HG03175 (cell line): Measurements from ENCODE around the gene PRKCD.

Source experiments
- ATAC-seq: cut with Tn5 transposase; IDR thresholded peaks from one replicate; pipeline ENCODE4 v1.9.1; 2021; ENCODE audit warnings: mild to moderate bottlenecking, moderate library complexity; ENCODE audit not compliant: unreplicated experiment

PRKCD gene

DNA sequence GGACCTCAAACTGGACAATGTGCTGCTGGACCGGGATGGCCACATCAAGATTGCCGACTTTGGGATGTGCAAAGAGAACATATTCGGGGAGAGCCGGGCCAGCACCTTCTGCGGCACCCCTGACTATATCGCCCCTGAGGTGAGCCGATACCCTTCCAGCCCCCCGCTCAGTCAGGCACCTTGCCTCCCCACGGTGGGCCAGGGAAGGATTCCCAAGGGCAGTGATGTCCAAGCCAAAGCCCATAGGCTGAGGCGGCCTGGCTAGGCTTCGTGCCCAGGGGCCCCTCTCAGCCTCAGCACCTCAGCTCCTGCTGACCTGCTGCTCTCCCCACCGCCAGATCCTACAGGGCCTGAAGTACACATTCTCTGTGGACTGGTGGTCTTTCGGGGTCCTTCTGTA is 27.7 kb downstream of the PRKCD start:
- ATAC-seq: no peak

DNA sequence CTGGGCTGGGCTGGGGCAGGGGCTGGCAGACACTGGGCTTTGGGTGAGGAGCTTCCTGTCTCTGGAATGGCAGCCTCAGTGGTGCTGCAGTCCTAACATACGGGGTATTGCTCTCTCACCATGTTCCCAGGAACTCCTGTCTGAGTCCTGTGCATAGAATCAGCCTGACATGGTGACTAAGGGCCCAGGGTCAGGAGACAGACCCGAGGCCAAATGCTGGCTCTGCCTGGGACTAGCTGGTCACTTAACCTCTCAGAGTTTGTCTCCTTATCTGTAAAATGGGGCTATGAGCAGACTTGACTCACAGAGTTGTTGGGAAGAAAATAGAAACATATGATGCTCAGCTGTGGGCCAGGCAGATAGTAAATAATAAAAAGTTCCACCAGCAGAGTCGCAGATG is 28.3 kb downstream of the PRKCD start:
- ATAC-seq: no peak

DNA sequence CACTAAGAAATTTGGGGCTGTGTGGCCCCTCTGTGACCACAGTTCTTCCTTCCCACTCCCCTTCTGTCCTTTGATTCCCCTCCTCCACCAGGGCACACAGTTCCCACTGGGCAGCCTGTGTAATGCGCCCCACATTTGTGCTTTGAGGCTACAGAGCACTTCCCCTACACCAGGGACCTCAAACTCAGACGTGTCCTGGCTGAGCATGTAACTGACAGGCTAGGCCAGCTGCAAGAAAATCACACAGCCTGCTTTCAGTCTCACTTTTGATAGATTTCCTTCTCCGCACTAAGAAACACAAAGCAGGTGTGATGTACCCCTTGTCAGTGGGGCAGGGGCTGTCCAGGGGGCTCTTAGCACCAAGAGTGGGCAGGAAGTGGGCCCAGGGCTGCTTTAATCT is 29.6 kb downstream of the PRKCD start:
- ATAC-seq: no peak

DNA sequence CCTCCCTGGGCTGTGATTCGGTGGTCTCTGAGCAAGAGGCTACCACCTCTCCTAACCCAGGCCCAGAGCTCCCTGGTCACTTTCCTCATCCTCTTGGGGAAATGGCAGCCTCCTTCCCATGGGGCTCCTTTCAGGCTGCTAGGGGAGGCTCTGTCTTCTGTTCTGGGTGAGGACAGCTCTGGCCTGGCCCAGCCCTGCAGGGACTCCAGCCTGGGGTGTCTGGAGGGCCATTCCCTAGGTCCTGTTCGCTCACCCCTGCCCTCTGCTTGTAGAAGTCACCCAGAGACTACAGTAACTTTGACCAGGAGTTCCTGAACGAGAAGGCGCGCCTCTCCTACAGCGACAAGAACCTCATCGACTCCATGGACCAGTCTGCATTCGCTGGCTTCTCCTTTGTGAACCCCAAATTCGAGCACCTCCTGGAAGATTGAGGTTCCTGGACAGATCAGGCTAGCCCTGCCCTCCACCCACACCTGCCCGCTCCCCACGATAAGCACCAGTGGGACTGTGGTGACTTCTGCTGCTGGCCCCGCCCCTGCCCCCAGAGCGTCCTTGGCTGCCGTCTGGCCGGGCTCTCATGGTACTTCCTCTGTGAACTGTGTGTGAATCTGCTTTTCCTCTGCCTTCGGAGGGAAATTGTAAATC is 30.9 kb downstream of the PRKCD start:
- no peak for ATAC-seq

DNA sequence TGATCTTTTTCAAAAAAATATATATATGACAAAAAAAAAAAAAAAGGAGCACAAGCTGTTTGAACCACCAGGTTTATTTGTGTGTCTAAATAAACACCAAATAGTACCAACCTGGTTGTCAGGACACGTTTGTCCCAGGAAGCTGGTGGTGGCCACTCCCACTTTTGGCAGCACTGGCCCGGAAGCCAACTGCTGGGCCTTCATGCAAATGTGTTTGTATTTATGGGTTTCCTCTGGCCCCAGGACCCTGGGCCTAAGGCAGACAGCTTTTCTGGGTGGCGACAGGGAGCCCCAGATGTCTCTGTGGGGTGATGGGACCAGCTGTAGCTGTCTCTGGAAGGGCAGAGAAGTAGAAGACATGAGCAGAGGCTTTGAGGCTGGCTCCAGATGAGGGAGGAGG is 31.6 kb downstream of the PRKCD start:
- peak; percentile 44 for ATAC-seq

DNA sequence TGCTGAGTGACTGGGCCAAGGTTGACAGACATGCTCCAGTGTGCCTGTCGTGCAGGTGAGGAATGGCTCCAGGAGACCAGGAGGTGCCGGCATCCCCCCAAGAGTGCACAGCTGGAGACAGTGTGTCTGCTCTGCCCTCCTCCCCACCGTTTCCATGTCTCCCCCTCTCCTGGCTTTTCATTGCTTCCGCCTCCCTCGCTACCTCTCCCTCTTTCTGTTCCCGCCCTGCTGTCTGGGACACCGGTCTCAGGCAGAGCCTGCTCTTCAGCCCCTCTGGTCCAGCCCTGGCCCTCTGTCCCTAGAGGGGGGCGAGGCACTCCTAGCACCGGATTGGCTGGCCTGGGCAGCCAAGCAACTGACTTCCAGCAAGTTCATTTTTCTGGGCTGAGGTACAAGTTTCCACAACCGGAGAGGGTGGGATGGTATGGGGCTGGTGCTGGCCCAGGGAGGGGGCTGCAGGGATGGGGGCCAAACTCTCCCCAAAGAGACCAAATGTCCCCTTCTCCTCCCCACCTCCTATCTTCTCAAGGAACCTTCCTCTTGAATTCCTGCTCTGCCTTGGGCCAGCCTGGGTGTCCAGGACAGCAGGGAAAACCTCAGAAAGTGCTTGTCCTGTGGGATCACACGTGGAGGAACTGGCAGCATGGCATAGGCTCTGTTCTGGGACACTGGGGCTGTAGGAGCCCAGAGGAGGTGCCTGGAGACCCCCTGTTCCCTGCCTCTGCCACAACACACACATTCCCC is 32.6 kb downstream of the PRKCD start:
- no peak for ATAC-seq

DNA sequence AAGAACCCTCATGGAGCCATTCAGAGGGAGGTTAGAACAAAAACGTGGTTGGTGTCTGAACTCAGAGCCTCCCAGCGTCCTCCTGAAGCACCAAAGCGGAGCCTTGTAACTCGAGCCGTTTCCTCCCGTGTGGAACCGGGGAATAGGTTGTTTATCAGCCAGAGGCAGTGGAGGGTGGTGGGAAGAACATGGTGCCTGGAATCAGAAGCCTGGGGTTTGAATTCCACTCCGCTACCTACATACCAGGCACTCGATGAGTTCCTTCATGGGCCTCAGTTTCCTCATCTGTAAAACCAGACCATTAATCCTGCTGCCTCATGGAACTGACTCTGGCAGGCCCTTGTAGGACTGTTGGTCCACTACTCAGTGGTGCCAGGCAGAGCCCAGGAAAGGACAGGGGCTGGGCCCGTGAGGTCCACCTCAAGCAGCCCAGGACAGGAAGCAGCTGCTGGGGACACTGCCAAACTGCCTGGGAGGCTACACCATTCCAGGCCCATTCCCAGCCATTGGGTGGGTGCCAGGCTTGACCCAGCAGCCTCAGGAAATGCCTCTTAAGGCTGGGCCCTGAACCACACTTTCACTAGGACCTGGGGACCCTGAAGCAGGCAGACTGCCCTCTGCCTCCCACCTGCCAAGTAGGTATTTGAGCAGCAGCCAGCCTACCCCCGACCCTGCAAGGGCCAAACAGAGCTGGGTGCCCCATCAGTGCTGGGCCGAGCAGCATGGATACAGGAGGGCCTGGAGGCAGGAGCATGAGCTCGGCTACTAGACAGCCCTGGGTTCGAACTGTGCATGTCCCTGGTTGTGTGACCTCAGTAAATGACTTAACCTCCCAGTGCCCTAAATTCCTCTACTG is 33.4 kb downstream of the PRKCD start:
- ATAC-seq: no peak

DNA sequence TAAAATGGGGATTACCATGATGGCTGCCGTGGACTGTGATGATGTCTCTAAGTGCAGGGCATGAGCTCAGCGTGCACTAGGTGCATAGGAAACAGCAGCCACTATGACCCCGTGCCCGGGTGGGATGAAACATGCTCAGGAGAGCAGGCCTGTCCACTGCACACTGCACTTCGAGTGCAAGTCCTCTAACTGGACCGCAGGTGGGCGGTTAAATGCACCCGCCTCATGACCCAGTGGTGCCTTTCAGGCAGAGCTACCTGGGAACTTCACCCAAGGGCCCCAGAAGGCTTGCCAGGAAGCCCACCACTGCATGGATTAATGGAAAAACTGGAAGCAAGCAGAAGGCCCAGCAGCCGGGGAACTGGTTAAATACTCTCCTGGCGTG is 34.0 kb downstream of the PRKCD start:
- no peak for ATAC-seq

DNA sequence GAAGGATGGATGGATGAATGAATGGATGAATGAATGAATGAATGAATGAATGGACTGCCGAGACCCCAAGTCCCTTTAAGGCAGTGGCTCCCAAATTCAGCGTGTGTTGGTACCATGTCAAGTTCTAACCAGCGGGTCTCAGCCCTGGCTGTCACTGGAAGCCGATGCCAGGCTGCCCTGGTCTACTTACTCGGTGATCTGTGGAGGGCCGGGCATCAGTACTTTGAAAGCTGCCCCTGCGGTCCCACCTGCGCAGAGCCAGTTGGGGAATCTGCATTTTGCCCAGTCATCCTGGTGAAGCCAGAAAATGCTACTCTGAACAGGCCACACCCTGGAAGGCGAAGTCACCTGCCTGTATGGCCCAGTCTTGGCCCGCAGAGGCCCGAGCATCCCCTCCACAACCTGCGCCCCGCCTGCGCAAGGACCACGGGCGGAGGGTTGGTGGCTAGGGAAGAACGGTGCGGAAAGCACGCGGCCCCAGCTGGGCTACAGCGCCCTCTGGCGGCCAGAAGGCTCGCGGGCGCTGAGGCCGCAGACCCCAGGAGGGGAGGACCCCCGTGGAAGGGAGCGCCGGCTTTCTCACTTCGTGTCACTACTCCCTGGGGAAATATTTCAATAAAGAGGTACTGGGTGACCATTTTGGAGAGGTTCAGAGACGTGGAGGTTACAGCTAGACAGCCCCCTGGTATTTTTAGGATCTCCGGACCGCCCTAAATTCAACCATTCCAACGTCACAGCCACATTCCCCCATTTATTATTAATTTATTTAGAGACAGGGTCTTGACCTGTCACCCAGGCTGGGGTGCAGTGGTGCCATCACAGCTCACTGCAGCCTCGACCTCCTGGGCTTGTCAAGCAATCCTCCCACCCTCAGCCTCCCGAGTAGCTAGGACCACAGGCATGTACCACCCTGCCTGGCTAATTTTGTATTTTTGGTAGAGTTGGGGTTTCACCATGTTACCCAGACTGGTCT is 34.9 kb downstream of the PRKCD start:
- ATAC-seq: no peak

DNA sequence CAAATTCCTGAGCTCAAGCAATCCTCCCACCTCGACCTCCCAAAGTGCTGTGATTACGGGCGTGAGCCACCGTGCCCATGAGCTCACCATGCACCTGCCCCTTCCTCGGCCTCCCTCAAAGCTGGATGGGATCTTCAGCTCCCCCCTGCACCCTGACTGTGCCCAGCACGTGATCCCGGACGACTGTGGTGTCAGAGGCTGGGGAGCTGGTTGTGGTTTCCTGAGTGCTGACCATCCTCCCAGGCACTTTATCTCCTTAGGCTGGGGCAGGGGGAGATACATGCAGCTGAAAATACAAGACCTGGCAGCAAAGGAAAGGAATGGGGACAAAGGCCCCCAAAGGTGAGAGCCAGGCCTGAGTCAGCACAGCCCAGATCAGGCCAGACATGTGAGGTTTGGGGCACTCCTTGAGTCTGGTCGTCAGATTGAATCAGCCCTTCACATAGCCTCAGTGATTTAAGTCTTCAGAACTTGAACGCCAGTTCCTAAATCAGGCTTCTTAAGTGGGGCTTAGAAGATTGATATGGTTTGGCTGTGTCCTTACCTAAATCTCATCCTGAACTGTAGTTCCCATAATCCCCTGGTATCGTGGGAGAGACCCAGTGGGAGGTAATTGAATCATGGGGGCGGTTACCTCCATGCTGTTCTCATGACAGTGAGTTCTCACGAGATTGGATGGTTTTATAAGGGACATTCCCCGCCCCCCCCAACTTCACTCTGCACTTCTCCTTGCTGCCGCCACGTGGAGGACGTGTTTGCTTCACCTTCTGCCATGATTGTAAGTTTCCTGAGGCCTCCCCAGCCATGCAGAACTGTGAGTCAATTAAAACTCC is 35.8 kb downstream of the PRKCD start:
- ATAC-seq: no peak

DNA sequence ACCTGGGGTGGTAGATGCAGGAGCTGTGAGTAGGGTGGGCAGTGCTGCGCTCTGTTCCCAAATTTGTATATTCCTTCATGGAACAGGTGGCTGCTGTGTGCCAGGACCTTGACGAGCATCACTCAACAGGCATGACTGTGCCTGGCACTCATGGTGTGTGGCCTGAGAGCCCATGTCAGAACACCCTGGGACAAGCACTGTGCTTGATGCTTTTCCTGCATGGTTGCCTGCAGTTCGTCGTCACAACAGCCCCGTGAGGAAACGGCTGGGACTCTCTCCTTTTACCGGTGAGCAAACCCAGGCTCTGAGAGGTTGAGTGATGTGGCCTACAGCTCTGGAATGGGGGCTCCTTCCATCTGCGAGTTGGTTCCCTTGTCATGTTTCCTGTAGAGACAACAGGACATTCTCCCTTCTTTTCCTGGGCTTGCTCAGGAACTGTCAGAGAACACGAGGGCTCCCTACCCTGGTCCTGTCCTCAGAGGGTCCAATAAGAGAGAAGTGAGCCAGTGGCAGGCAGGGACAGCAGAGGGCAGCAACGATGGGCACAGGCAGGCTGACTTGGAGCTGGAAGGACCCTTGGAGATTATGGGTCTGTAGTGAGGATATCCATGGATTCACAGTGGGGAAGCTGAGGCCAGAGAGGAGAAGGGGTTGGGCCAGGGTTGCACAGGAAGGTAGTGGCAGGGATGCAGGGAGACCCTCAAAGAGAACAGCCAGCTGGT is 37.4 kb downstream of the PRKCD start:
- no peak for ATAC-seq

DNA sequence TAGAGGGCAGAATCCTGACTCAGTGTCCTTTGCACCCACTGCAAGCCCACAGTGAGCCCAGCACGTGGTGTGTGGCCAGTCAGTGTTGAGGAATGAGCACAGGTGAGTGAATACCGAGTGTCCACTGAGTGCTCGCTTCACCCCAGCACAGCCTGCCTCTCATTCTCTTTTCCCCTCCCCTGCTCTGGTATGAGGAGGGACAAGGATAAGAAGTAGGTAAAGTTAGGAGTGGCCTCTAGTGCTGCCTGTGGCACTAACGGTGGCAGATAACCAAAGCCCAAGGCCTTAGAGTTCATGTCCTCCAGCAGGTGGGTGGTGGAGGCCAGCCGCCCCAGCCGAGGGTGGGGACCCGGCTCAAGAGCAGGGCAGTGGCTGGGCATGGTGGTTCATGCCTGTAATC is 38.0 kb downstream of the PRKCD start:
- ATAC-seq: no peak

DNA sequence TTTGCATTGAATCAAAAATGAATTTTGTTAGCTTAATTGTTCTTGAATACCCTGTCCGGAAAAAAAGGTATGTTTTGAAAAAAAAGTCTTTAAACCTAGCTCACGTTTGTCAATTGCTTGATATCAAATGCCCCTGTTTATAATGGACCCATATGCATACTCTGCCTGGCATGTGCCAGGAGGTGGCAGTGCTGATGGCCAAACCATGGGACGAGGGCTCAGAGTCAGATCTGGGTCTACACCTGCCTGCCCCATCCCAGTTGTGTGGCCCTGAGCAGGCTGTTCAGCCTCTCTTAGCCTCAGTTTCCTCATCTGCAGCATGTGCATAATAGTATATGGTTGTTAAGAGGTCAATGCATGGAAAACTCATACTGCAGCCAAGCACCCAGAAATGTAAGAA is 38.8 kb downstream of the PRKCD start:
- ATAC-seq: no peak

DNA sequence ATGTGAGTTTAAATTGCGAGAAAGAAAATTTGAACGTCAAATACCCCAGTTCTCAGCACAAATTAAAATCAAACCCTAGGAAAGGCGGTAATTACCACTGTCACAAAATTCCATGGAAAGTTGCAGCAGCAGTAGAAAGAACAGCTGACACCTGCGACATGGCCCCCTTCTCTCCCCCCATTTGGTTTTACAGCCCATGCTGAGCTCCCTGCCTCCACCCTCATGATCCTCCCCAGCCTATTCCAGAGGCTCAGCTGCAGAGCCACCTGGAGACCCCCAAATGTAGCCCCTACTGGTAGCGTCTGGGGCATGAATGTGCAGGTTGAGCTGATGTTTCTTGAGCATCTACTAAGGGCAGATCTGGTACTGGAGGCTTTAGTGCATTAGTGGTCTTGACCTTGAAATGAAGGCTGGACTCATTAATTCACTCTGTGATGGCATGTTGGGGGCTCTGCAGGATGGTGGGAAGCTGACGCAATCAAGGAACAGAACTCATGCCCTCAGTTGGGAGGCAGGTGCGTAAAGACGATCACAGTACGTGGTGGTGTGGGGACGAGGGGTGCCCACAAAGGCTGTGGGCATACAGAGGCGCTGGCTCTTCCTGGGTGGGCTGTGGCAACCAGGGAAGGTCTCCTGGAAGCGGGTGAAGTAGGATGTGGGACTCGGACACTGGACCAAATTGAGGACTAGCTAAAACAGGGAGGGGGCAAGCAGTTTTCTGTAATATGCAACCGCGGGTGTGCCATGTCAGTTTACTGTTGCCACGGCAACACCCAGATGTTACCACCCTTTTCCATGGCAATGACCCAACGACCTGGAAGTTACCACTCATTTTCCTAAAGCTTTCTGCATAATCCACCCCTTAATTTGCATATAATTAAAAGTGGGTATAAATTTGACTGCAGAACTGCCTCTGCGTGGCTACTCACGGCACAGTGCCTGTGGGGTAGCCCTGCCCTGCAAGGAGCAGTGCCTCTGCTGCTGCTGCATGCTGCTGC is 39.8 kb downstream of the PRKCD start:
- no peak for ATAC-seq

DNA sequence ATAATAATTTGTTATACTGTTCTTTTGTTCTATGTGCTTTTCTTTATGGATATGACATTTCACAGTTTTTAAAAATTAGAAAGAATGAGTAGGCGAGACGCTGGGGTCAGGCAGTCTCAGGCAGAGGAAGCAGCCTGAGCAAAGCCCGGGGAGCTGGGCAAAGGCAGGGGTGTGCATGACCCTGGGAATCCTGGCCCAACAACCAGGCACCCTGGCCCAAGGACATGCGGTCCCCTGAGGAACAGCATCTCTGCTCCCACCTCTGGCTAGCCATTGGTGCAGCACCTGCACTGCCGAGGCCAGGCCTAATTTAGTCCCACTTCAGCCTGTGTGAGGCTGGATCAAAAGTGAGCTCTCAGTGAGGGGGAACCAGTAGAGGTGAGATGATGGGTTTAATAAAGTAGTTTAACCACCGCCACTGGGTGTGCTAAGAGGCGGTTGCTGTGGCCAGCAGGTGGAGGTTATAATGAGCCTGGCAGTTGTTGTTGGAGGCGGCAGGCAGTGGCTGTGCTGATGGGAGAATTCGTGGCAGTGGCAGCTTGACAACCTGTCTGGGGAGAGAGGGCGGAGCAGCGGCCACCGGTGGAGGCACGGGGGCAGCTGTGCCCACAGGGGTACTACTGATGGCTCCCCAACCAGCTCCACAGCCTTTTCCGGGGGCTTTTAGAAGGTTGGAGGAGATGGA is 41.5 kb downstream of the PRKCD start:
- no peak for ATAC-seq

DNA sequence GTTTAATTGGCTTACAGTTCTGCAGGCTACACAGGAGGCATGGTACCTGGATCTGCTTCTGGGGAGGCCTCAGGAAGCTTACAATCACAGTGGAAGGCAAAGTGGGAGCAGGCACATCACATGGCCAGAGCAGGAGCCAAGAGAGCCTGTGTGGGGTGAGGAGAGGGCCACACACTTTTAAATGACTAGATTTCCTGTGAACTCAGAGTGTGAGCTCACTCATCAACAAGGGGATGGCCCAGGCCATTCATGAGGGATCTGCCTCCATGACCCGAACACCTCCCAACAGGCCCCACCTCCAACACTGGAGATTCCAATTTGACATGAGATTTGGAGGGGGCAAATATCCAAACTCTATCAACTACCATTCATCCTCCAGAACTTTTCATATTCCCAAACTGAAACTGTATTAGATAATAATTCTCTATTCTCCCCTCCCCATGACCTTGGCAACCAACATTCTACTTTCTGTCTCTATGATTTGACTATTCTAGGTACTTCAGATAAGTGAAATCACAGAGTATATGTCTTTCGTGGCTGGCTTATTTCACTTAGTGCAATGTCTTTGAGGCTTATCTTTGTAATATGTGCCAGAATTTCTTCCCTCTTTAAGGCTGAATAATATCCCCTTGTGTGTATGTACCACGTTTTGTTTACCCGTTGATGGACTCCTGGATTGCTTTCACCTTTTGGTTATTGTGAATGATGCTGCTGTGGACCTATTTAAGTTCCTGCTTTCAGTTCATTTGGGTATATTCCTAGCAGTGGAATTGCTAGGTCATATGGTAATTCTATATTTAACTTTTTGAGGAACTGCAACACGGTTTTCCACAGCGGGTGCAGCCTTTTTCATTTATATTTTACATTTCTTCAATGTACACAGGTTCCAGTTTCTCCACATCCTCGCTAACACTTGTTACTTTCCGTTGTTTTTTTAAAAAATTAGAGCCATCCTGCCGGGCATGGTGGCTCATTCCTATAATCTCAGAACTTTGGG is 51.0 kb downstream of the PRKCD start:
- ATAC-seq: no peak
